HepG2 (cell line): ENCODE data around the gene EP300. TPM values are rescaled to one million over a fixed set of nuclear protein-coding genes. Genes with fewer than 3 reads are reported as not detected.
A peak's percentile ranks its signal among the peaks of the same experiment; 100 is the strongest.

Experiments used
- ATAC-seq: fragments of 200-7000 bp; cut with Tn5 transposase; 3 replicates; pipeline ENCODE4 v1.9.1; 2020; ENCODE audit warnings: mild to moderate bottlenecking, moderate library complexity
- BruUV-seq: library from RNA; stranded (reverse); fragments of 400-500 nt; replicated peaks from 2 replicates; lab custom pipeline; 2021; lab: Mats Ljungman, UMichigan
- CTCF ChIA-PET: fragments of 300-600 bp; formaldehyde crosslinking; extraction: SDS; loops from one replicate; lab custom pipeline; 2021; ENCODE audit warnings: low total read pairs, inconsistent platforms, low intra/inter-chr PET ratio; lab: Yijun Ruan, JAX
- POLR2A ChIA-PET: fragments of 350-600 bp; sonication (Branson Sonifier 250); formaldehyde crosslinking; loops from one replicate; lab custom pipeline; 2020; ENCODE audit warnings: antibody characterized with exemption, inconsistent platforms; lab: Yijun Ruan, JAX
- DNase-seq: peaks from one replicate; pipeline ENCODE4 v3.0.0-alpha.2; 2015; ENCODE audit warnings: low spot score
- FAIRE-seq: peaks from 3 replicates; lab custom pipeline; 2011; peaks lifted over from hg19 to GRCh38; lab: Jason Lieb, UNC
- H2AFZ ChIP-seq: one replicate; pipeline ENCODE4 v1.6.1; 2011; ENCODE audit warnings: low read length, inconsistent platforms
- H3K27ac ChIP-seq: fragments of 300-600 bp; 3 replicates; pipeline ENCODE4 v1.8.0; 2011; ENCODE audit warnings: mixed run types, mild to moderate bottlenecking, mixed read lengths, low read length, inconsistent platforms; ENCODE audit not compliant: insufficient read depth; ENCODE audit errors: extremely low read length
- H3K27me3 ChIP-seq, 2 experiments: fragments of 200-600 bp in 1 of 2; 2 replicates in 1 of 2; 3 replicates in 1 of 2; pipeline versions ENCODE4 v1.6.0 to v1.8.0; 2011; ENCODE audit warnings: low read length in 2 of 2, mild to moderate bottlenecking in 2 of 2, moderate library complexity in 2 of 2, inconsistent platforms in 1 of 2; ENCODE audit not compliant: insufficient read depth in 2 of 2, control insufficient read depth in 1 of 2
- H3K36me3 ChIP-seq, 2 experiments: fragments of 200-600 bp in 1 of 2; replicated peaks in 1 of 2; 2 replicates in 1 of 2; 3 replicates in 1 of 2; pipeline versions ENCODE4 v1.5.1 to v1.8.0; 2011; ENCODE audit warnings: low read length in 2 of 2, inconsistent platforms in 1 of 2; ENCODE audit not compliant: insufficient read depth in 2 of 2, control insufficient read depth in 1 of 2
- H3K4me1 ChIP-seq: 2 replicates; pipeline ENCODE4 v1.5.1; 2012; ENCODE audit warnings: low read length, inconsistent platforms; ENCODE audit not compliant: insufficient read depth
- H3K4me2 ChIP-seq: 2 replicates; pipeline ENCODE4 v1.6.0; 2011; ENCODE audit warnings: low read depth, low read length, inconsistent platforms
- H3K4me3 ChIP-seq, 3 experiments: fragments of 200-600 bp in 1 of 3; sonication (generic), shearing (Covaris generic) in 1 of 3; replicated peaks in 1 of 3; 2 replicates each; pipeline ENCODE4 v1.5.1; 2011 to 2016; ENCODE audit warnings: low read length in 3 of 3, inconsistent platforms in 2 of 3, low read depth in 2 of 3, mild to moderate bottlenecking in 2 of 3, control low read depth in 1 of 3, mixed read lengths in 1 of 3; ENCODE audit not compliant: insufficient read depth in 1 of 3
- H3K79me2 ChIP-seq: one replicate; pipeline ENCODE4 v1.6.1; 2011; ENCODE audit warnings: low read length, inconsistent platforms; ENCODE audit not compliant: insufficient read depth
- H3K9ac ChIP-seq: 2 replicates; pipeline ENCODE4 v1.6.0; 2011; ENCODE audit warnings: mild to moderate bottlenecking, low read depth, low read length, inconsistent platforms; ENCODE audit not compliant: insufficient read depth
- H3K9me3 ChIP-seq: 2 replicates; pipeline ENCODE4 v1.5.1; 2012; ENCODE audit warnings: mild to moderate bottlenecking, low read length
- H4K20me1 ChIP-seq: 2 replicates; pipeline ENCODE4 v1.6.0; 2011; ENCODE audit warnings: inconsistent platforms, mild to moderate bottlenecking, low read length, moderate library complexity; ENCODE audit not compliant: insufficient read depth
- CREB1 ChIP-seq, 2 experiments: fragments of 450-650 bp in 1 of 2; IDR thresholded peaks; 2 replicates each; pipeline ENCODE4 v1.6.1; 2016 to 2017; ENCODE audit warnings: control low read depth in 1 of 2, mild to moderate bottlenecking in 1 of 2, missing compliant biosample characterization in 1 of 2, missing genetic modification characterization in 1 of 2
- ZNF512B ChIP-seq: sonication (generic); formaldehyde crosslinking; IDR thresholded peaks from 2 replicates; pipeline ENCODE4 v1.5.1; 2020; ENCODE audit warnings: missing genetic modification reagents, mild to moderate bottlenecking, borderline replicate concordance
- ZNF777 ChIP-seq: sonication (generic); formaldehyde crosslinking; IDR thresholded peaks from 2 replicates; pipeline ENCODE4 v1.4.0; 2020; ENCODE audit warnings: missing genetic modification reagents
- WGBS: methylation state at CpG from one replicate; pipeline ENCODE4 v1.1.6; 2017; ENCODE audit warnings: low lambda C conversion rate; 5-methylcytosine and 5-hydroxymethylcytosine counted together
- in situ Hi-C: cut with HindIII; loops from 2 replicates; pipeline ENCODE4 v1.10.0; 2017; ENCODE audit warnings: low pct_unique_long_range_greater_than_20kb; ENCODE audit not compliant: extremely low pct_ligation_motif_present
- intact Hi-C: fragments of 100-400 bp; cut with micrococcal nuclease; formaldehyde crosslinking; loops from one replicate; pipeline ENCODE4 v1.10.0; 2022; ENCODE audit not compliant: unreplicated experiment
- polyA plus RNA-seq, 8 experiments: library from polyadenylated mRNA; depleted of rRNA in 3 of 8; stranded (reverse) in 7 of 8; unstranded in 1 of 8; fragments of >200 nt; fragmentation: Illumina TruSeq in 4 of 8; extraction: Trizol in 4 of 8; gene quantifications; 2 replicates each; pipeline versions ENCODE4 v1.2.1 to v1.2.3, GENCODE V29; 2011 to 2016; ENCODE audit warnings: low read depth in 4 of 8, missing spikeins in 1 of 8, mixed read lengths in 1 of 8; ENCODE audit not compliant: insufficient read depth in 1 of 8
- total RNA-seq, 5 experiments: library from RNA; depleted of rRNA; stranded (reverse); fragments of >200 nt; fragmentation: Illumina TruSeq; extraction: Trizol; gene quantifications; 2 replicates each; pipeline ENCODE4 v1.2.3, GENCODE V29; 2016; ENCODE audit warnings: low read depth in 1 of 5

The EP300 gene
- total and polyA plus RNA-seq, 2 of the 13 experiments (the other 11 are each of a cell fraction or from before 2014, with no cell fraction given) = 13.6 to 14.9 TPM

DNA sequence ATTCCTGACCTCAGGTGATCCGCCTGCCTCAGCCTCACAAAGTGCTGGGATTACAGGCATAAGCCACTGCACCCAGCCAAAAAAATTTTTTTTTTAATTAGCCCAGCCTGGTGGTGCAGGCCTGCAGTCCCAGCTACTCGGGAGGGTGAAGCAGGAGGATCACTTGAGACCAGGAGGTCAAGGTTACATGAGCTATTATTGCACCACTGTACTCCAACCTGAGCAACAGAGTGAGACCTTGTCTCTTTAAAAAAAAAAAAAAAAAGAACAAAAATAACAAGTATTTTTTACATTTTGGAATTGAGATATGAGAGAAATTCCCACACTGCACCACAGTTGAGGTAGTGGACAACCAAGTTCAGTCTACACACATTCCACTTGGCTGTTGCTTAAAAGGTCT, 99.1 kb downstream of the EP300 start (continued):
- no peak for TF ChIP-seq ZNF512B (CRISPR knock-in tag)

- no peak for ATAC-seq
- no peak for TF ChIP-seq ZNF777 (CRISPR knock-in tag)
- peak; percentile 73; the same call in 1 of the 2 replicates for TF ChIP-seq CREB1 (IDR thresholded peaks at IDR 0.05)
- no peak for TF ChIP-seq CREB1 (CRISPR knock-in tag; IDR thresholded peaks at IDR 0.05)
- Histone ChIP-seq H3K9ac (no peak overlapping the region), H3K79me2 (no peaks in the 10 kb centered on the region), H3K4me1 (peaks cover 37% of the 10 kb centered on the region), H3K9me3 (no peaks in the 10 kb centered on the region), H3K27me3 (no peaks in the 10 kb centered on the region), H3K4me3 (no peak overlapping the region), H4K20me1 (no peaks in the 10 kb centered on the region), H3K4me2 (no peak overlapping the region), H3K36me3 (no peaks in the 10 kb centered on the region), H2AFZ (no peak overlapping the region), H3K27ac (no peak overlapping the region)
- POLR2A ChIA-PET = no interaction called here
- no TSS peak for BruUV-seq
- WGBS = 93% methylated on average over 6 of the region's 6 CpGs
- CTCF ChIA-PET = no interaction called here
- no peak for FAIRE-seq
- DNase-seq = no peak
- in situ Hi-C loops = no loop called here
- intact Hi-C loops = no loop called here
Measured at GRCh38 chr22:41193829-41194228, 101.4 kb downstream of the EP300 start.
